Measurements from ENCODE around the gene POLR3A.

Gene POLR3A

DNA sequence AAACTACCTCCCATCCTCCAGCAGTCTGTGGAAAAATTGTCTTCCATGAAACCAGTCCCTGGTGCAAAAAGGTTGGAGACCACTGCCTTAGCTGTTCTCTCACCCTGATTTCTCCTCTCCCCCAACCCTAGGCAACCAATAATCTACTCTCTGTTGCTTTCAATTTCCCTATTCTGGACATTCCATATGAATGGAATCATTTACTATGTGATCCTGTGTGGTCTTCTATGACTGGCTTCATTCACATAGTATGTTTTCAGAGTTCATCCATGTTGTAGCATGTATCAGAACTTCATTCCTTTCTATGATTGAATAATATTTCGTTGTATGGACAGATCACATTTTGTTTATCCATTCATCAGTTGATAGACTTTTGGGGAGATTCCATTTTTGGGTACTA is 64.5 kb downstream of the POLR3A start:
- Histone ChIP-seq H4K12ac (ENCODE audit: low read depth, low read length) (no peak overlapping the region), H3K27me3 (ENCODE audit: insufficient read depth, low read length) (no peaks in the 10 kb centered on the region), H2AFZ (ENCODE audit: insufficient read depth, low read length, poor library complexity) (no peak overlapping the region)

DNA sequence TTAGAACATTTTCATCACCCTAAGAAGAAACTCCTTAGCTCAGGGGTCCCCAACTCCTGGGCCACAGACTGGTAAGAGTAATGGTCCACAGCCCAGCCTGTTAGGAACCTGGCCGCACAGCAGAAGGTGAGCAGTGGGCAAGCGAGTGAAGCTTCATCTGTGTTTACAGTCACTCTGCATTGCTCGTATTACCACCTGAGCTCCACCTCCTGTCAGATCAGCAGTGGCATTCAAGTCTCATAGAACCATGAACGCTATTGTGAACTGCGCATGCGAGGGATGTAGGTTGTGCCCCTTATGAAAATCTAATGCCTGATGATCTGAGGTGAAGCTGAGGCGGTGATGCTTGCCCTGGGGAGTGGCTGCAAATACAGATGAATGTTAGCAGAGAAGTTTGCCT is 65.4 kb downstream of the POLR3A start:
- no peak overlapping the region for H3K4me3 ChIP-seq (ENCODE audit: low read depth, low read length)
- H3K9me3 ChIP-seq (ENCODE audit: insufficient read depth, low read depth, low read length): peaks cover 7% of the 10 kb centered on the region
- no peak overlapping the region for H3K18ac ChIP-seq (ENCODE audit: low read length)
- no peaks in the 10 kb centered on the region for H3K79me1 ChIP-seq (ENCODE audit: low read length)
- no peak overlapping the region for H4K12ac ChIP-seq (ENCODE audit: low read depth, low read length)
- no peaks in the 10 kb centered on the region for H3K4me1 ChIP-seq (ENCODE audit: control insufficient read depth in 1 of 2, insufficient read depth in 2 of 2, low read length in 2 of 2)
- no peak overlapping the region for H2AFZ ChIP-seq (ENCODE audit: insufficient read depth, low read length, poor library complexity)
- no peak overlapping the region for H2BK120ac ChIP-seq (ENCODE audit: insufficient read depth, low read length, poor library complexity)
- H2AK5ac ChIP-seq (ENCODE audit: low read length): no peak overlapping the region
- no peak overlapping the region for H3K14ac ChIP-seq (ENCODE audit: low read length)
- H4K91ac ChIP-seq (ENCODE audit: low read depth, low read length): no peak overlapping the region
- no peak overlapping the region for H3K4ac ChIP-seq (ENCODE audit: low read depth, low read length)
- no peak overlapping the region for H3K23ac ChIP-seq (ENCODE audit: low read length)
- no peak overlapping the region for H3K4me2 ChIP-seq (ENCODE audit: low read length)
- no peak overlapping the region for H2BK12ac ChIP-seq (ENCODE audit: low read length)
- no peaks in the 10 kb centered on the region for H3K79me2 ChIP-seq (ENCODE audit: control insufficient read depth, insufficient read depth, low read length, poor library complexity)
- no peak overlapping the region for H4K8ac ChIP-seq (ENCODE audit: low read depth, low read length)
- no peak overlapping the region for H2BK5ac ChIP-seq (ENCODE audit: low read depth, low read length, poor library complexity)
- H3K9ac ChIP-seq (ENCODE audit: low read length): no peak overlapping the region
- no CpG with 5 or more reads among the region's 7 CpGs for WGBS (ENCODE audit: extremely low coverage, insufficient coverage, insufficient read length)
- DNase-seq: no peak
- no peaks in the 10 kb centered on the region for H3K36me3 ChIP-seq (ENCODE audit: control insufficient read depth in 1 of 2, insufficient read depth in 2 of 2, low read length in 2 of 2)
- no peak overlapping the region for H3K27ac ChIP-seq (ENCODE audit: low read depth, low read length)
- H3K27me3 ChIP-seq (ENCODE audit: insufficient read depth, low read length): no peaks in the 10 kb centered on the region

More for the DNA sequence above, 64.5 kb downstream of the POLR3A start:
- Histone ChIP-seq H3K27ac (ENCODE audit: low read depth, low read length) (no peak overlapping the region), H4K91ac (ENCODE audit: low read depth, low read length) (no peak overlapping the region), H3K36me3 (ENCODE audit: control insufficient read depth in 1 of 2, insufficient read depth in 2 of 2, low read length in 2 of 2) (no peaks in the 10 kb centered on the region), H2BK12ac (ENCODE audit: low read length) (no peak overlapping the region), H3K9ac (ENCODE audit: low read length) (no peak overlapping the region), H3K4me2 (ENCODE audit: low read length) (no peak overlapping the region), H3K9me3 (ENCODE audit: insufficient read depth, low read depth, low read length) (peaks cover 6% of the 10 kb centered on the region), H3K23ac (ENCODE audit: low read length) (no peak overlapping the region), H3K79me1 (ENCODE audit: low read length) (no peaks in the 10 kb centered on the region), H3K4me3 (ENCODE audit: low read depth, low read length) (no peak overlapping the region), H2BK5ac (ENCODE audit: low read depth, low read length, poor library complexity) (no peak overlapping the region), H3K14ac (ENCODE audit: low read length) (no peak overlapping the region), H2BK120ac (ENCODE audit: insufficient read depth, low read length, poor library complexity) (no peak overlapping the region), H4K8ac (ENCODE audit: low read depth, low read length) (no peak overlapping the region), H2AK5ac (ENCODE audit: low read length) (no peak overlapping the region), H3K79me2 (ENCODE audit: control insufficient read depth, insufficient read depth, low read length, poor library complexity) (no peaks in the 10 kb centered on the region), H3K4ac (ENCODE audit: low read depth, low read length) (no peak overlapping the region), H3K18ac (ENCODE audit: low read length) (no peak overlapping the region), H3K4me1 (ENCODE audit: control insufficient read depth in 1 of 2, insufficient read depth in 2 of 2, low read length in 2 of 2) (peaks cover under 1 to 2% of the 10 kb centered on the region in 2 experiments)
- WGBS (ENCODE audit: extremely low coverage, insufficient coverage, insufficient read length): no CpG with 5 or more reads among the region's 1 CpG
- no peak for DNase-seq

DNA sequence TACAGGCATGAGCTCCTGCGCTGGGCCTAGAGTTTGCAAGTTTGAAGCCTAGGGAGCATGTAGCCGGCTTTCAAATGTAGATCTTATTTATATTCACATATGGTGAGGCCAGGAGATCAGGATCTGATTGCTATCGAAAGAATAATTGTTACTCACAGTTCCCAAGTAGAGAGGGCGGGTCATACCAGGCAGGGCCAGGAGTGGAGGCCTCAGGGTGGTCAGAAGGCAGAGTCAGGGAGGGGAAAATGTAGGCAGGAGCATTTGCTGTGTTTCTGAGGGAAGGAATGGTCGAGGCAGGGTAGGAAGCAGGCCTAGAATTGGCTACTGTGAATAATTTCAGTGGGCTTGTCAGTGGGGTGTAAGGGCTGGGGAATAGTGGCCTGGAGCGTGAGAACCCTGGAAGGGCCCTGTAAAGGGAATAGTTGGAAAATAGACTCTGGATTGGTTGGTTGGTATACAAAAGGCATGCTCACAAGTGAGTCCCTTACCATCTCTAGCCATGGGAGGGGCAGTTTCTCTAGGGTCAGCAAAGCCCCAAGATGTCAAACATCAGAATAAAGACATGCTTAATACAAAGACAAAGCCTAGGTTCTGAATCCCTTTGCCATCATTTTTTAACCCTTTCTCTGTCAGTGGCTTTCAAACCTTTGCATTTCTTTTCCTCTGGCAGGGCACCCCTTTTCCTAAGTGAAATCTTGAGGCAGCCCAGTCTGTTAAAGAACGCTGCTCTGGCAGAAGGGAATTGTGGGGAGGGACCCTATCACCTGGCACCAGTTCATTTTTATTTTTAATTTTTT is 66.8 kb downstream of the POLR3A start:
- H3K23ac ChIP-seq (ENCODE audit: low read length): no peak overlapping the region
- H4K8ac ChIP-seq (ENCODE audit: low read depth, low read length): no peak overlapping the region
- no peak overlapping the region for H3K9ac ChIP-seq (ENCODE audit: low read length)
- no peaks in the 10 kb centered on the region for H3K27me3 ChIP-seq (ENCODE audit: insufficient read depth, low read length)
- WGBS (ENCODE audit: extremely low coverage, insufficient coverage, insufficient read length): no CpG with 5 or more reads among the region's 7 CpGs
- no peak overlapping the region for H2AFZ ChIP-seq (ENCODE audit: insufficient read depth, low read length, poor library complexity)
- no peak overlapping the region for H3K18ac ChIP-seq (ENCODE audit: low read length)
- no peak overlapping the region for H3K27ac ChIP-seq (ENCODE audit: low read depth, low read length)
- H2BK12ac ChIP-seq (ENCODE audit: low read length): no peak overlapping the region
- H3K4me1 ChIP-seq (ENCODE audit: control insufficient read depth in 1 of 2, insufficient read depth in 2 of 2, low read length in 2 of 2): no peaks in the 10 kb centered on the region
- no peak overlapping the region for H3K14ac ChIP-seq (ENCODE audit: low read length)
- H2BK120ac ChIP-seq (ENCODE audit: insufficient read depth, low read length, poor library complexity): no peak overlapping the region
- H3K36me3 ChIP-seq (ENCODE audit: control insufficient read depth in 1 of 2, insufficient read depth in 2 of 2, low read length in 2 of 2): no peaks in the 10 kb centered on the region
- H2AK5ac ChIP-seq (ENCODE audit: low read length): no peak overlapping the region
- no peak overlapping the region for H4K91ac ChIP-seq (ENCODE audit: low read depth, low read length)
- no peak overlapping the region for H4K12ac ChIP-seq (ENCODE audit: low read depth, low read length)
- no peak overlapping the region for H3K4me3 ChIP-seq (ENCODE audit: low read depth, low read length)
- H3K4ac ChIP-seq (ENCODE audit: low read depth, low read length): no peak overlapping the region
- H2BK5ac ChIP-seq (ENCODE audit: low read depth, low read length, poor library complexity): no peak overlapping the region
- no peaks in the 10 kb centered on the region for H3K79me1 ChIP-seq (ENCODE audit: low read length)
- H3K4me2 ChIP-seq (ENCODE audit: low read length): no peak overlapping the region
- no peak for DNase-seq
- H3K9me3 ChIP-seq (ENCODE audit: insufficient read depth, low read depth, low read length): peaks cover 7% of the 10 kb centered on the region
- no peaks in the 10 kb centered on the region for H3K79me2 ChIP-seq (ENCODE audit: control insufficient read depth, insufficient read depth, low read length, poor library complexity)

DNA sequence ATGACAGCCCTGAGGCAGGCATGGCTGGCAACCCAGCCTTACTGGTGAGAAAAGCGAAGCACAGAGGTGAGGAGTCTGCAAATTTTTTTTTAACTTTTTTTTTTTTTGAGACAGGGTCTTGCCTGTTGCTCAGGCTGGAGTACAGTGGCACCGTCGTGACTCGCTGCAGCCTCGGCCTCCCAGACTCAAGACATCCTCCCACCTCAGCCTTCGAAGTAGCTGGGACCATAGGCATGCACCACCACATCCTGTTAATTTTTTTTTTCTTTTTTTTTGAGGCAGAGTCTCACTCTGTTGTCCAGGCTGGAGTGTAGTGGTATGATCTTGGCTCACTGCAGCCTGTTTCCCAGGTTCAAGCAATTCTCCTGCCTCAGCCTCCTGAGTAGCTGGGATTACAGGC is 67.6 kb downstream of the POLR3A start:
- Histone ChIP-seq H3K27ac (ENCODE audit: low read depth, low read length) (no peak overlapping the region), H2BK120ac (ENCODE audit: insufficient read depth, low read length, poor library complexity) (no peak overlapping the region)

More for the DNA sequence above, 67.6 kb downstream of the POLR3A start:
- Histone ChIP-seq H3K36me3 (ENCODE audit: control insufficient read depth in 1 of 2, insufficient read depth in 2 of 2, low read length in 2 of 2) (no peaks in the 10 kb centered on the region), H3K4me3 (ENCODE audit: low read depth, low read length) (no peak overlapping the region), H3K4ac (ENCODE audit: low read depth, low read length) (no peak overlapping the region), H3K9me3 (ENCODE audit: insufficient read depth, low read depth, low read length) (peaks cover 7% of the 10 kb centered on the region), H3K14ac (ENCODE audit: low read length) (no peak overlapping the region), H2BK12ac (ENCODE audit: low read length) (no peak overlapping the region), H4K12ac (ENCODE audit: low read depth, low read length) (no peak overlapping the region), H3K23ac (ENCODE audit: low read length) (no peak overlapping the region), H3K9ac (ENCODE audit: low read length) (no peak overlapping the region), H3K18ac (ENCODE audit: low read length) (no peak overlapping the region), H3K27me3 (ENCODE audit: insufficient read depth, low read length) (no peaks in the 10 kb centered on the region), H3K4me1 (ENCODE audit: control insufficient read depth in 1 of 2, insufficient read depth in 2 of 2, low read length in 2 of 2) (no peaks in the 10 kb centered on the region), H3K79me2 (ENCODE audit: control insufficient read depth, insufficient read depth, low read length, poor library complexity) (no peaks in the 10 kb centered on the region), H4K91ac (ENCODE audit: low read depth, low read length) (no peak overlapping the region), H3K79me1 (ENCODE audit: low read length) (no peaks in the 10 kb centered on the region), H2AK5ac (ENCODE audit: low read length) (no peak overlapping the region), H3K4me2 (ENCODE audit: low read length) (no peak overlapping the region), H4K8ac (ENCODE audit: low read depth, low read length) (no peak overlapping the region), H2BK5ac (ENCODE audit: low read depth, low read length, poor library complexity) (no peak overlapping the region), H2AFZ (ENCODE audit: insufficient read depth, low read length, poor library complexity) (no peak overlapping the region)
- DNase-seq: no peak
- no CpG with 5 or more reads among the region's 6 CpGs for WGBS (ENCODE audit: extremely low coverage, insufficient coverage, insufficient read length)

All from trophoblast cell (in vitro differentiated cells and primary cell).